Natural killer cell (primary cell): ENCODE measurements around the gene MMP23B. TPM values are rescaled to one million over a fixed set of nuclear protein-coding genes. Genes with fewer than 3 reads are reported as not detected.
A peak's percentile ranks its signal among the peaks of the same experiment; 100 is the strongest.
"Not testable (repeated sequence)": the region's sequence is repeated elsewhere in the genome, so short reads cannot be mapped to it uniquely, and the experiment has no call there.

Source experiments
- ATAC-seq, 3 donors: fragments of 150-1000 bp in 2 of 3; fragments of 200-7000 bp in 1 of 3; cut with Tn5 transposase; 1 replicate in 1 of 3; 2 replicates in 2 of 3; pipeline ENCODE4 v1.10.0; 2021; ENCODE audit warnings: mild to moderate bottlenecking in 2 of 3, moderate library complexity in 2 of 3
- DNase-seq, 2 donors: peaks; one replicate each; pipeline versions ENCODE4 v3.0.0 to v3.0.0-alpha.2; 2013 to 2021; ENCODE audit warnings: mixed read lengths in 1 of 2
- H3K27ac ChIP-seq: one replicate; pipeline ENCODE4 v1.5.1; 2013; ENCODE audit warnings: mild to moderate bottlenecking, low read length
- H3K27me3 ChIP-seq: one replicate; pipeline ENCODE4 v1.6.1; 2013; ENCODE audit warnings: low read length; ENCODE audit not compliant: control insufficient read depth, insufficient read depth
- H3K36me3 ChIP-seq: one replicate; pipeline ENCODE4 v1.6.1; 2013; ENCODE audit warnings: low read length; ENCODE audit not compliant: control insufficient read depth, insufficient read depth
- H3K4me1 ChIP-seq: one replicate; pipeline ENCODE4 v1.6.1; 2013; ENCODE audit warnings: low read length; ENCODE audit not compliant: control insufficient read depth, insufficient read depth
- H3K4me3 ChIP-seq: one replicate; pipeline ENCODE4 v1.5.1; 2013; ENCODE audit warnings: low read length
- H3K9me3 ChIP-seq: one replicate; pipeline ENCODE4 v1.6.1; 2013; ENCODE audit warnings: low read length; ENCODE audit not compliant: control insufficient read depth, insufficient read depth
- H3K27ac Mint-ChIP-seq, 2 donors: one replicate each; pipeline ENCODE4 v1.8.0; 2022; ENCODE audit warnings: mild to moderate bottlenecking in 2 of 2, mixed read lengths in 2 of 2, moderate library complexity in 1 of 2
- H3K27me3 Mint-ChIP-seq, 2 donors: one replicate each; pipeline ENCODE4 v1.8.0; 2022; ENCODE audit warnings: low read depth in 2 of 2, mixed read lengths in 2 of 2
- H3K36me3 Mint-ChIP-seq: one replicate; pipeline ENCODE4 v1.8.0; 2022; ENCODE audit warnings: mixed read lengths
- H3K4me1 Mint-ChIP-seq, 2 donors: one replicate each; pipeline ENCODE4 v1.8.0; 2022; ENCODE audit warnings: mixed read lengths in 2 of 2
- H3K4me3 Mint-ChIP-seq: one replicate; pipeline ENCODE4 v1.8.0; 2022; ENCODE audit warnings: mild to moderate bottlenecking, moderate library complexity, mixed read lengths
- H3K9me3 Mint-ChIP-seq, 2 donors: one replicate each; pipeline ENCODE4 v1.8.0; 2022; ENCODE audit warnings: mixed read lengths in 2 of 2
- WGBS: methylation state at CpG from one replicate; pipeline ENCODE4 v1.1.7; 2013; ENCODE audit warnings: missing lambda C conversion rate; ENCODE audit not compliant: insufficient coverage; 5-methylcytosine and 5-hydroxymethylcytosine counted together
- intact Hi-C: fragments of 100-400 bp; cut with micrococcal nuclease; formaldehyde crosslinking; loops from one replicate; pipeline ENCODE4 v1.14.2; 2022
- total RNA-seq, 4 donors: library from RNA; stranded (reverse); fragments of 120-200 nt in 1 of 4; gene quantifications; one replicate each; pipeline versions ENCODE4 v1.2.3 to v1.2.4, GENCODE V29; 2013 to 2022
- TF ChIP-seq, protein P1 (sequence below): fragments of 200-600 bp; IDR thresholded peaks from one replicate; pipeline ENCODE4 v1.8.0; 2022; ENCODE audit warnings: antibody characterized with exemption

The MMP23B gene
- total RNA-seq, 3 donors from 2014 or later (not counting 1 experiment from before 2014, with no cell fraction given), result 82.9 to 130 (median 126) TPM

DNA sequence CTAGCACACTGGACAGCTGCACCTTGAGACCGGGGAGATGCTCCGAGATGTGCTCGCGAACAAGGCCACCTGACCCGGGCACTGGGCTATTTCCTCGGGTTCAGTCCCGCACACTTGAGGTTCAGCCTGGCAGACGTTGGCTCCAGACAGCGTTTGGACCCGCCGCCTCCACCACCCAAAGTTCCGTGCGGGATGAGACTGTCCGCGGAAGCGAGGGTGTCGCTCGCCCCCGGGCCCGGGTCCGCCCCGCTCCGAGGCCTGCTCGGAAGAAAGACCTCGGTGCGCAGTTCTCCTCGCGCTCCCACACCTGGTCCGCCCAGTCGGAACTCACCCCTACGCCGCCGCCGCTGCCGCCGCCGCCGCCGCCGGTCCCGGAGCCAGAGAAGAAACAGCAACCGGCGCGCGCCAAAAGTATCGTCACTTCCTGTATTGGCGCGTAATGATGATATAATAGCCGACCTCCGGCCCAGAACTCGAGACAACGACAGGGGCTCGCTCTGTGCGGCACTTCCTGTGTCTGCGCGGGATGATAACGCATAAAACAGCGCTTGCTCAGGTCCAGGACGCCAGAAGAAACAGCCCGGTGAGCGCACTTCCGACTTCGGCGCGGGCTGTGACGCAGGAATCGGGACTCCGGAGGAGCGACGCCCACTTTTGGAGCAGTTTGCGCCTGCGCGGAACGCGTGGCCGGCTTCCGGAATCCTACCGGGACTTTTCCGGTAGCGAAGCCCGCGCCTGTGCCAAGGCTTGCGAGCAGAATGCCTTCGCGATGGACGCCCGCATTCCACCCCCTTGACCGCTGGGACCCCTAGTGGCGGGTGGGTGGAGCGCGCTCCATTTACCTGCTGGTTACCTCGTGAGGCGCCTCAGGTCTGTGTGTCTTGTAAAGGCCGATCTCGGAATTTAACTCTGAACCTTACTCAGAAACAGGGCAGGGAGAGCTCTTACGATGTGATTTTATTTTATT is 26.9 kb downstream of the MMP23B start, which contains the start of gene CDK11B:
Gene CDK11B (minus strand): TSS at position 422 of the 967 bp plus-strand sequence. CDS start 1,519 bp downstream, outside the sequence.
- DNase-seq, result peak; percentile 95 to 99
- intact Hi-C loops, H3K36me3 Mint-ChIP-seq, H3K27me3 Mint-ChIP-seq, H3K9me3 Mint-ChIP-seq, H3K27me3 ChIP-seq, H3K4me1 Mint-ChIP-seq, H3K9me3 ChIP-seq: not testable (repeated sequence)
- H3K27ac ChIP-seq, result peak within 1 kb of the TSS; percentile 100
- H3K36me3 ChIP-seq, result peaks cover 21% of the 10 kb centered on the region
- ATAC-seq, result peak; percentile 91 to 98 (median 93)
- Mint-ChIP-seq H3K27ac (peak within 1 kb of the TSS; percentile 97 to 98), H3K4me3 (peak within 1 kb of the TSS; percentile 96)
- H3K4me3 ChIP-seq, result peak within 1 kb of the TSS; percentile 96
- peaks cover 13% of the 10 kb centered on the region for H3K4me1 ChIP-seq
- under 1% methylated on average over 59 of the region's 96 CpGs for WGBS

DNA sequence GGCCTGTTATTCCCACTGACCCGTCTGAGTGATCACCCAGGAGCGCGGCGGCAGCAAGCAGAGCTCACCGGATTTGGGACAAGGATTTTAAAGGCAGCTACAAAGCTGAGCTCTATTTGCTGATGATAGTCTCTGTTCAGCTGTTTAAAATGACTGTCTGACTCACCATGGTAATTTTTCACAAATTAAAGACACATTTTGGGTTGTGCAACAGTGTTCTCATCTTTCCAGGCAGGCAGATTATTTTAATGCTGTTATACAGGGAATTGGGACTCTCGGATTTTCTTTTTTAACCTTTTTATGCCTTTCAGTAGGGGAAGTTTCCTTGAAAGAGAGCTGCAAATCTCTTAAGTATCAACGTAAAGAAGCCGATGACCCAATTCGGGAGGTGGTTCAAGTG is 30.4 kb downstream of the MMP23B start:
- not testable (repeated sequence) for H3K27ac ChIP-seq

DNA sequence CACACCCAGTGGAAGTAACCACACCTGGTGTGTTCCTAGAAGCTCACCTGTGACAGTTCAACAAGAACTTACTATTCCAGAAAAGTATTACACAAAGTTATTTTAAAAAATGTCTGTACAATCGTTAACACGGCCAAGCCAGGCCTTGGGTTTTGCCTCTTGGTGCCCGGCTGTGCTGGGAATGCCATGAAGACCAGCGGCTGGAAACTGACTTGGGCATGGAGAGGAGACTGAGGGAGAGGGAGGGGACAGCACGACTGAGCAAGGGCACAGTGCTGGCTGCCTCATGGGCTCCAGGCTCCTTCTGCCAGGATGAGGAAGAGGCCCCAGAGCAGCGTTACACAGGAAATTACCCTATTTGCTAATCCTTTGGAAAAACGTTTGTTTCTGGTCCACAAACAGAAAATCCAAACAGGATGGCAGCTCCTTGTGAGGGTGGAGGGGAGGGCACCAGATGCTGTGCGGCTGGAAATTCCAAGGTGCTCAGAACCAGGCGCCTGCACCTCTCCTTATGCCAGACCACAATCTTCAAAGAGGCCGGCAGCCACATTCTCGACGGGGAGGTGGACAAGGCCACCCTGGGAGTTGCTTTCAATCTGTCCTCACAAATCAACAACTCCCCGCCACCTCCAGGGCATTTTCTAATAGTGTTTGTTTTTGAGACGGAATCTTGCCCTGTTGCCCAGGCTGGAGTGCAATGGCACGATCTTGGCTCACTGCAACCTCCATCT is 31.0 kb downstream of the MMP23B start:
- H3K4me1 ChIP-seq, result peaks cover 11% of the 10 kb centered on the region
- H3K36me3 ChIP-seq, result peaks cover 19% of the 10 kb centered on the region
- H3K9me3 Mint-ChIP-seq, H3K4me3 Mint-ChIP-seq, H3K4me1 Mint-ChIP-seq, H3K36me3 Mint-ChIP-seq, DNase-seq, H3K4me3 ChIP-seq, H3K27ac ChIP-seq, H3K9me3 ChIP-seq, H3K27me3 Mint-ChIP-seq, H3K27ac Mint-ChIP-seq, ATAC-seq, H3K27me3 ChIP-seq, intact Hi-C loops: not testable (repeated sequence)
- WGBS, result 86% methylated on average over 15 of the region's 15 CpGs

More for the DNA sequence above, 30.4 kb downstream of the MMP23B start:
- H3K4me3 Mint-ChIP-seq, ATAC-seq, intact Hi-C loops, H3K4me3 ChIP-seq, H3K9me3 Mint-ChIP-seq, H3K36me3 Mint-ChIP-seq, H3K9me3 ChIP-seq, DNase-seq, H3K27ac Mint-ChIP-seq, H3K27me3 Mint-ChIP-seq, H3K27me3 ChIP-seq, H3K4me1 Mint-ChIP-seq: not testable (repeated sequence)
- WGBS, result 88% methylated on average over 4 of the region's 9 CpGs
- Histone ChIP-seq H3K36me3 (peaks cover 19% of the 10 kb centered on the region), H3K4me1 (peaks cover 13% of the 10 kb centered on the region)

DNA sequence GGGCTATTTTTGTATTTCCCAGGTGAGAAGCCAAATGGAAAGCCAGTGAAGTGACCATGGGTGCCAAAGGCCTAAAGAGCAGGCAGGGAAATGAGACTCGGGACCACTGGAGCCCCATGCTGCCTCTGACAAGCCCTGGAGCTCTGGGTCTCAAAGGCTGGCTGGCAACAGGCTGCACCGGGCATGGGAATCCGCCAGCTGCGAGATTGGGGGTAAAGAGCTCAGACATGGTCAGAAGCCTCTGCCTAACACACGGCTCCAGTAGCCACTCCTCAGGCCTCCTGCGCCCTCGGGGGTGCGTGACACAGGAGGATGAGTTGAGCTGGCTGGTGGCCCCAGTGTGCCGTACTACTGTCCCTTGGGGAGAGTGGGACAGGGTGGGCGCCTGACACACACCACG is 32.3 kb downstream of the MMP23B start:
- H3K4me1 Mint-ChIP-seq, H3K4me3 Mint-ChIP-seq, H3K27ac Mint-ChIP-seq, H3K4me3 ChIP-seq, intact Hi-C loops, H3K27me3 Mint-ChIP-seq, H3K4me1 ChIP-seq, H3K27me3 ChIP-seq, H3K9me3 Mint-ChIP-seq, DNase-seq, H3K36me3 Mint-ChIP-seq, H3K27ac ChIP-seq, H3K9me3 ChIP-seq, ATAC-seq: not testable (repeated sequence)
- H3K36me3 ChIP-seq, result peaks cover 25% of the 10 kb centered on the region
- 0% methylated on average over 1 of the region's 11 CpGs for WGBS

DNA sequence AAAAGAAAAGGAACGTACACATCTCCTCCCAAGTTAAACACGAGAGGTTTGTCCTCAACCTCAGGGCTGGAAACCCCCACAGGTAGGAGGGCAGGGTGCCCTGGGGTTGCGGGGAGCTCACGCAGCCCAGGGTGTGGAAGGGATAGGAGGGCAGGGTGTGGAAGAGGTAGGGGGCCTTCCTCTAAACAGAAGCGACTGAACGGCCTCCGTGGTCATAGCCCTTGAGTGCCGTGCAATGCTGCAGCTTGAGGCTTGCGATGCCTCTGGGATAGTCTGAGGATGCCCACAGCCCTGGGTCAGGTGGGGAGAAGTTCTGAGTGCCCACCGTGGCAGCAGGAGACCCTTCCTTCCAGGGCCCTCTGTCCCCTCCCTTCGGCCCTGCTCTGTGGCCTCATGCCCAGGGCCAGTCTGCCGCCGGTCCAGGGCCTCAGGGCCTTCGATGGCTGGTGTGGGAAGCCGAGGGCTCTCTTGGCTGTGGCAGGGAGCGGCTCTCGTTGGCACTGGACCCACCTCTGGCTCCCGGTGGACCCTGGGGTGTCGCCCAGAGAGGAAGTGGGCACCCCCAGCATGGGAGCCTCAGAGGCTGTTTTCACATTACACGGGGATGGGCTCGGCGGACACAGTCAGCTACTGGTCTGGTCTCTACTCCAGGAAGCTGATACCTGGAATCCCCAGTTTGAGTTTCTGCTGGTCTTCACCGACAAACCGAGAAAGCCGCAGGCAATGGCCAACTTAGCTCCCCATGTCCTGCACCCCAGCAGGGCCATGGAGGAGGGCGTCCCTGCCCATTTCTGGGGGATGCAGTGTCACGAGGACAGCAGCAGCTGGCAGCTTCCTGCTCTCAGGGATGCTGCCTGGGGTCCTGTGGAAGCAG is 33.2 kb downstream of the MMP23B start:
- Histone ChIP-seq H3K27me3 (no peaks in the 10 kb centered on the region), H3K4me1 (peaks cover 3% of the 10 kb centered on the region), H3K36me3 (peaks cover 32% of the 10 kb centered on the region), H3K27ac (no peak overlapping the region), H3K9me3 (no peaks in the 10 kb centered on the region), H3K4me3 (no peak overlapping the region)
- intact Hi-C loops, result no loop called here
- TF ChIP-seq, protein P1, sequence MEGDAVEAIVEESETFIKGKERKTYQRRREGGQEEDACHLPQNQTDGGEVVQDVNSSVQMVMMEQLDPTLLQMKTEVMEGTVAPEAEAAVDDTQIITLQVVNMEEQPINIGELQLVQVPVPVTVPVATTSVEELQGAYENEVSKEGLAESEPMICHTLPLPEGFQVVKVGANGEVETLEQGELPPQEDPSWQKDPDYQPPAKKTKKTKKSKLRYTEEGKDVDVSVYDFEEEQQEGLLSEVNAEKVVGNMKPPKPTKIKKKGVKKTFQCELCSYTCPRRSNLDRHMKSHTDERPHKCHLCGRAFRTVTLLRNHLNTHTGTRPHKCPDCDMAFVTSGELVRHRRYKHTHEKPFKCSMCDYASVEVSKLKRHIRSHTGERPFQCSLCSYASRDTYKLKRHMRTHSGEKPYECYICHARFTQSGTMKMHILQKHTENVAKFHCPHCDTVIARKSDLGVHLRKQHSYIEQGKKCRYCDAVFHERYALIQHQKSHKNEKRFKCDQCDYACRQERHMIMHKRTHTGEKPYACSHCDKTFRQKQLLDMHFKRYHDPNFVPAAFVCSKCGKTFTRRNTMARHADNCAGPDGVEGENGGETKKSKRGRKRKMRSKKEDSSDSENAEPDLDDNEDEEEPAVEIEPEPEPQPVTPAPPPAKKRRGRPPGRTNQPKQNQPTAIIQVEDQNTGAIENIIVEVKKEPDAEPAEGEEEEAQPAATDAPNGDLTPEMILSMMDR, result peak; percentile 26
- no peaks in the 10 kb centered on the region for H3K9me3 Mint-ChIP-seq
- no peak for ATAC-seq
- no peaks in the 10 kb centered on the region for H3K36me3 Mint-ChIP-seq
- WGBS, result 96% methylated on average over 26 of the region's 27 CpGs
- no peak for DNase-seq
- H3K27ac Mint-ChIP-seq, result no peak overlapping the region
- no peak overlapping the region for H3K4me3 Mint-ChIP-seq
- no peaks in the 10 kb centered on the region for H3K27me3 Mint-ChIP-seq
- no peaks in the 10 kb centered on the region for H3K4me1 Mint-ChIP-seq
